ENCODE measurements around the gene SERPINB4. TPM values are rescaled to one million over a fixed set of nuclear protein-coding genes. Genes with fewer than 3 reads are reported as not detected.

The SERPINB4 gene
- total RNA-seq, 1 donor = not detected

DNA sequence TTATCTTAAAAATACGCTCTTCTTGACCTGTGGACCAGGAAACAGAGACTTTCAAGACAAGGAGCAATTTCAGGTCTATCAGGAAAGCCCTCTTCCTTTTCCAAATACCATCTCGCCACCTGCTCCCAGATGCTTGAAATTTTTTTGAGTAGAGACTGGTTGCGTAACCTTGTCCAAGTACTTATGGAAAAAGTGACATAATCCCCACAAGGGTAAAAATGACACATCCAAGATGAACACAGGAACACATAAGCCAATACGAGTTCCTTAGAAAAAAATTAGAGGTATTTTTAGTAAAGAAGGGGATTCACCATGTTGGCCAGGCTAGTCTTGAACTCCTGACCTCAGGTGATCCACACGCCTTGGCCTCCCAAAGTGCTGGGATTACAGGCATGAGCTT, 55.1 kb downstream of the SERPINB4 start:
- DNase-seq (ENCODE audit: low read depth) = no peak
- no peak overlapping the region for H3K4me3 ChIP-seq (ENCODE audit: low read depth, low read length)
- TF ChIP-seq, protein P1, sequence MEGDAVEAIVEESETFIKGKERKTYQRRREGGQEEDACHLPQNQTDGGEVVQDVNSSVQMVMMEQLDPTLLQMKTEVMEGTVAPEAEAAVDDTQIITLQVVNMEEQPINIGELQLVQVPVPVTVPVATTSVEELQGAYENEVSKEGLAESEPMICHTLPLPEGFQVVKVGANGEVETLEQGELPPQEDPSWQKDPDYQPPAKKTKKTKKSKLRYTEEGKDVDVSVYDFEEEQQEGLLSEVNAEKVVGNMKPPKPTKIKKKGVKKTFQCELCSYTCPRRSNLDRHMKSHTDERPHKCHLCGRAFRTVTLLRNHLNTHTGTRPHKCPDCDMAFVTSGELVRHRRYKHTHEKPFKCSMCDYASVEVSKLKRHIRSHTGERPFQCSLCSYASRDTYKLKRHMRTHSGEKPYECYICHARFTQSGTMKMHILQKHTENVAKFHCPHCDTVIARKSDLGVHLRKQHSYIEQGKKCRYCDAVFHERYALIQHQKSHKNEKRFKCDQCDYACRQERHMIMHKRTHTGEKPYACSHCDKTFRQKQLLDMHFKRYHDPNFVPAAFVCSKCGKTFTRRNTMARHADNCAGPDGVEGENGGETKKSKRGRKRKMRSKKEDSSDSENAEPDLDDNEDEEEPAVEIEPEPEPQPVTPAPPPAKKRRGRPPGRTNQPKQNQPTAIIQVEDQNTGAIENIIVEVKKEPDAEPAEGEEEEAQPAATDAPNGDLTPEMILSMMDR (IDR thresholded peaks at IDR 0.05; ENCODE audit: insufficient read depth, low read depth, low read length) = no peak

Other genes starting within 250 kb of the SERPINB4 start
- gene VPS4B, start 221.8 kb downstream of the SERPINB4 start, total RNA-seq = 32.2 and 47.5 TPM in 2 replicates
- gene SERPINB5, start 167.3 kb downstream of the SERPINB4 start, total RNA-seq = not detected in 2 replicates
- gene SERPINB12, start 101.9 kb downstream of the SERPINB4 start, total RNA-seq = not detected in 2 replicates
- gene SERPINB13, start 56.9 kb downstream of the SERPINB4 start, total RNA-seq = not detected in 2 replicates
- not detected in 2 replicates for gene SERPINB3, start 17.6 kb upstream of the SERPINB4 start, total RNA-seq
- gene SERPINB11, start 58.7 kb upstream of the SERPINB4 start, total RNA-seq = not detected in 2 replicates
- 6.1 and 13.0 TPM in 2 replicates for gene SERPINB7, start 131.2 kb upstream of the SERPINB4 start, total RNA-seq
- 18.0 and 22.9 TPM in 2 replicates for gene SERPINB2, start 243.4 kb upstream of the SERPINB4 start, total RNA-seq

All from fibroblast of villous mesenchyme (primary cell).